ENCODE measurements around the gene BUD31. TPM values are rescaled to one million over a fixed set of nuclear protein-coding genes. Genes with fewer than 3 reads are reported as not detected.
A peak's percentile ranks its signal among the peaks of the same experiment; 100 is the strongest.

Gene BUD31
- total RNA-seq, 1 donor from 2014 or later: 176 TPM

DNA sequence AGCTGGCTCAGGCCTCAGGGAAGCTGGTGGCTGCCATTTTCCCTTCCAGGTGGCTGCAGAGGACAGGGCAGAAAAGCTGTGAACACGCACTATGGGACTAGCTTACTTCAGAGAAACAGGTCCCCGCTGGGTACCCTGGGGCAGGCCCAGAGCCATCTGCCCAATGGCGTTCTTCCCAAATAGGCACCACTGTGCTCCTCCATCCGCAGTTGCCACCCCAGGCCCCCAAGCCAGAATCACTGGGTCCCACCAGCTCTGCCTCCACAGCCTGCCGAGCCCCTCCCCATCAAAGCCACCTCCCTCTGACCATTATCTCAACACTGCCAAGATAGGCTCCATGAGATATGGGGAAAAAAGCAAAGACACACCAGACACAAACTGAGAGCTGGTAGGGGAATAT, 11.4 kb downstream of the BUD31 start:
- H3K27me3 ChIP-seq (ENCODE audit: insufficient read depth, low read length): no peaks in the 10 kb centered on the region
- H3K79me2 ChIP-seq (ENCODE audit: insufficient read depth, low read length): peaks cover 25% of the 10 kb centered on the region
- peaks cover under 1% of the 10 kb centered on the region for H3K4me1 Mint-ChIP-seq (ENCODE audit: low read depth, unreplicated experiment)
- peaks cover 45% of the 10 kb centered on the region for H4K20me1 ChIP-seq (ENCODE audit: insufficient read depth, low read length)
- H3K27ac Mint-ChIP-seq (ENCODE audit: unreplicated experiment): no peak overlapping the region
- TF ChIP-seq, protein P1, sequence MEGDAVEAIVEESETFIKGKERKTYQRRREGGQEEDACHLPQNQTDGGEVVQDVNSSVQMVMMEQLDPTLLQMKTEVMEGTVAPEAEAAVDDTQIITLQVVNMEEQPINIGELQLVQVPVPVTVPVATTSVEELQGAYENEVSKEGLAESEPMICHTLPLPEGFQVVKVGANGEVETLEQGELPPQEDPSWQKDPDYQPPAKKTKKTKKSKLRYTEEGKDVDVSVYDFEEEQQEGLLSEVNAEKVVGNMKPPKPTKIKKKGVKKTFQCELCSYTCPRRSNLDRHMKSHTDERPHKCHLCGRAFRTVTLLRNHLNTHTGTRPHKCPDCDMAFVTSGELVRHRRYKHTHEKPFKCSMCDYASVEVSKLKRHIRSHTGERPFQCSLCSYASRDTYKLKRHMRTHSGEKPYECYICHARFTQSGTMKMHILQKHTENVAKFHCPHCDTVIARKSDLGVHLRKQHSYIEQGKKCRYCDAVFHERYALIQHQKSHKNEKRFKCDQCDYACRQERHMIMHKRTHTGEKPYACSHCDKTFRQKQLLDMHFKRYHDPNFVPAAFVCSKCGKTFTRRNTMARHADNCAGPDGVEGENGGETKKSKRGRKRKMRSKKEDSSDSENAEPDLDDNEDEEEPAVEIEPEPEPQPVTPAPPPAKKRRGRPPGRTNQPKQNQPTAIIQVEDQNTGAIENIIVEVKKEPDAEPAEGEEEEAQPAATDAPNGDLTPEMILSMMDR (IDR thresholded peaks at IDR 0.05; ENCODE audit: insufficient read depth, low read depth, low read length): no peak
- TF ChIP-seq EZH2 (IDR thresholded peaks at IDR 0.05; ENCODE audit: insufficient read depth, low read length): no peak
- H3K4me3 ChIP-seq (ENCODE audit: insufficient read depth, low read depth, low read length): no peak overlapping the region
- H3K9me3 ChIP-seq (ENCODE audit: insufficient read depth, low read depth, low read length): no peaks in the 10 kb centered on the region
- H3K9me3 Mint-ChIP-seq (ENCODE audit: unreplicated experiment): no peaks in the 10 kb centered on the region
- H3K27me3 Mint-ChIP-seq (ENCODE audit: low read depth, unreplicated experiment): no peaks in the 10 kb centered on the region
- no peak overlapping the region for H3K4me2 ChIP-seq (ENCODE audit: low read length)
- H3K36me3 Mint-ChIP-seq (ENCODE audit: low read depth, unreplicated experiment): peaks cover 22% of the 10 kb centered on the region
- H3K27ac ChIP-seq (ENCODE audit: low read depth, low read length): no peak overlapping the region
- no peak overlapping the region for H2AFZ ChIP-seq (ENCODE audit: low read depth, low read length)
- peaks cover 42% of the 10 kb centered on the region for H3K36me3 ChIP-seq (ENCODE audit: insufficient read depth, low read length)
- H3K4me1 ChIP-seq (ENCODE audit: insufficient read depth, low read length): no peaks in the 10 kb centered on the region
- no peak overlapping the region for H3K9ac ChIP-seq (ENCODE audit: low read length)
- no peak overlapping the region for H3K4me3 Mint-ChIP-seq (ENCODE audit: unreplicated experiment)
- DNase-seq (ENCODE audit: low read depth) (no peak), FAIRE-seq (no peak)

DNA sequence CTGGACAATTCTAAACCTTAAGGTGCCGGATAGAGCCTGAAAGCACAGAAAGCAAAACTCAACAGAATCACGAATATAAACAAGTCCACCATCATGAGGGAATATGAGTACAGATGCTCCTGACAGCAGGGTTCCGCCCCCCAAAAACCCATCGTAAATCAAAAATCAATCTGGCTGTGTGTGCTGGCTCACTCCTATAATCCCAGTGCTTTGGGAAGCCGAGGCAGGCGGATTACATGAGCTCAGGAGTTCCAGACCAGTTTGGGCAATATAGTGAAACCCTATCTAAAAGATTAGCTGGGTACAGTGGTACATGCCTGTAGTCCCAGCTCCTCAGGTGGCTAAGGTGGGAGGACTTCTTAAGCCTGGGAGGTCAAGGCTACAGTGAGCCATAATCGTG, 12.2 kb downstream of the BUD31 start:
- no peaks in the 10 kb centered on the region for H3K27me3 ChIP-seq (ENCODE audit: insufficient read depth, low read length)
- H3K9ac ChIP-seq (ENCODE audit: low read length): no peak overlapping the region
- peaks cover 45% of the 10 kb centered on the region for H3K36me3 ChIP-seq (ENCODE audit: insufficient read depth, low read length)
- peaks cover 43% of the 10 kb centered on the region for H4K20me1 ChIP-seq (ENCODE audit: insufficient read depth, low read length)
- no peaks in the 10 kb centered on the region for H3K4me1 Mint-ChIP-seq (ENCODE audit: low read depth, unreplicated experiment)
- H3K4me3 ChIP-seq (ENCODE audit: insufficient read depth, low read depth, low read length): no peak overlapping the region
- no peak overlapping the region for H2AFZ ChIP-seq (ENCODE audit: low read depth, low read length)
- H3K36me3 Mint-ChIP-seq (ENCODE audit: low read depth, unreplicated experiment): peaks cover 24% of the 10 kb centered on the region
- no peaks in the 10 kb centered on the region for H3K27me3 Mint-ChIP-seq (ENCODE audit: low read depth, unreplicated experiment)
- no peak overlapping the region for H3K27ac Mint-ChIP-seq (ENCODE audit: unreplicated experiment)
- DNase-seq (ENCODE audit: low read depth) (no peak), FAIRE-seq (no peak)
- no peaks in the 10 kb centered on the region for H3K9me3 ChIP-seq (ENCODE audit: insufficient read depth, low read depth, low read length)
- no peak overlapping the region for H3K4me3 Mint-ChIP-seq (ENCODE audit: unreplicated experiment)
- peaks cover 23% of the 10 kb centered on the region for H3K79me2 ChIP-seq (ENCODE audit: insufficient read depth, low read length)
- no peaks in the 10 kb centered on the region for H3K4me1 ChIP-seq (ENCODE audit: insufficient read depth, low read length)
- H3K9me3 Mint-ChIP-seq (ENCODE audit: unreplicated experiment): no peaks in the 10 kb centered on the region
- no peak overlapping the region for H3K27ac ChIP-seq (ENCODE audit: low read depth, low read length)
- H3K4me2 ChIP-seq (ENCODE audit: low read length): no peak overlapping the region
- no peak for TF ChIP-seq EZH2 (IDR thresholded peaks at IDR 0.05; ENCODE audit: insufficient read depth, low read length)
- TF ChIP-seq, protein P1 (IDR thresholded peaks at IDR 0.05; ENCODE audit: insufficient read depth, low read depth, low read length): no peak

DNA sequence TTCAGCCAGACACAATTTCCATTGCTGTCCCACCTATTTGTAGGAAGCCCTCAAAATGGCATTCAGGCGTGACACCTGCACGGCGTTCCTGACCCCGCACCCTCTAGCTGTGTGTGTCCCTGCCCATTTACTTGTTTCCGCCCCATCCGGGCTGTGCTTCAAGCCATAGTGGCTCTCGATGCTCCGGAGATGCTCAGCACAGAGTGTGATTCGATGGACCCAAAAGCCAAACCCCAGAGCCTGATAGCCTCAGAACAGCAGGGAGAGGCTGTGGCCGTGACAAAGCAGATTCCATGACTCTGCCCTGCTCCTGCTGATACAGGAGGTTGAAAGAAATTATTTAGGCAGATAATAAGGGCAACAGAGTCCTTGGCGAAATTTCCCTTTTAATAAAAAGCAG, 13.4 kb downstream of the BUD31 start:
- H3K4me1 Mint-ChIP-seq (ENCODE audit: low read depth, unreplicated experiment): no peaks in the 10 kb centered on the region
- H3K36me3 Mint-ChIP-seq (ENCODE audit: low read depth, unreplicated experiment): peaks cover 24% of the 10 kb centered on the region
- H3K4me3 ChIP-seq (ENCODE audit: insufficient read depth, low read depth, low read length): no peak overlapping the region
- H3K4me3 Mint-ChIP-seq (ENCODE audit: unreplicated experiment): no peak overlapping the region
- no peak overlapping the region for H2AFZ ChIP-seq (ENCODE audit: low read depth, low read length)
- DNase-seq (ENCODE audit: low read depth): no peak
- H3K27me3 ChIP-seq (ENCODE audit: insufficient read depth, low read length): no peaks in the 10 kb centered on the region
- H3K27ac Mint-ChIP-seq (ENCODE audit: unreplicated experiment): peak overlapping the region; percentile 1
- no peaks in the 10 kb centered on the region for H3K9me3 ChIP-seq (ENCODE audit: insufficient read depth, low read depth, low read length)
- no peak overlapping the region for H3K9ac ChIP-seq (ENCODE audit: low read length)
- no peaks in the 10 kb centered on the region for H3K9me3 Mint-ChIP-seq (ENCODE audit: unreplicated experiment)
- H3K4me2 ChIP-seq (ENCODE audit: low read length): no peak overlapping the region
- peaks cover 33% of the 10 kb centered on the region for H4K20me1 ChIP-seq (ENCODE audit: insufficient read depth, low read length)
- H3K27ac ChIP-seq (ENCODE audit: low read depth, low read length): no peak overlapping the region
- no peak for FAIRE-seq
- no peak for TF ChIP-seq EZH2 (IDR thresholded peaks at IDR 0.05; ENCODE audit: insufficient read depth, low read length)
- TF ChIP-seq, protein P1 (IDR thresholded peaks at IDR 0.05; ENCODE audit: insufficient read depth, low read depth, low read length): no peak
- H3K27me3 Mint-ChIP-seq (ENCODE audit: low read depth, unreplicated experiment): no peaks in the 10 kb centered on the region
- peaks cover 35% of the 10 kb centered on the region for H3K36me3 ChIP-seq (ENCODE audit: insufficient read depth, low read length)
- H3K79me2 ChIP-seq (ENCODE audit: insufficient read depth, low read length): peaks cover 21% of the 10 kb centered on the region
- no peaks in the 10 kb centered on the region for H3K4me1 ChIP-seq (ENCODE audit: insufficient read depth, low read length)

Data from astrocyte (in vitro differentiated cells and primary cell).